Measurements from ENCODE around the gene ST6GALNAC5.
"Not testable (repeated sequence)": the region's sequence is repeated elsewhere in the genome, so short reads cannot be mapped to it uniquely, and the experiment has no call there.

Gene ST6GALNAC5

GRCh38 chr1:76868154-76868882 is 1.0 kb downstream of the ST6GALNAC5 start:
- no peak for DNase-seq

DNA sequence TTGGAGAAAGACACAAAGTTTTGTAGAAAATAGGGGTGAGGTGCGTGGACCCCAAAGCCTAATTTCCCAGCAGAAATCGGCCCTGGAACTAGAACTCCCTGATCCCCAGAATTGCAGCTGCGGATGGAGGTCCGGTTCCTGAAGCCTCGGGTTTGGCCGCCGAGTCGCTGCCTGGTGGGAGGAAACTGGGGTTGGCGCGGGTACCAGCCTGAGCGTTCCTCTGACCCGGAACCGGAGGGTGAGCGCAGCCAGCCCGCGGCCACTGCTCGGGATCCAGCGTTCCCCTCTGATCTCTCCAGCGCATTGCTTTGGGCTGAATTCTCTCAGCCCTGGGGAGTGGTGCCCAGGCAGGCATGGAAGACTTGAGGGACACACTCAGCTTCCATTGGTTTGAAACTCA is 1.6 kb downstream of the ST6GALNAC5 start:
- no peak for DNase-seq

- DNase-seq: no peak
Observed at GRCh38 chr1:76870037-76870436, 2.8 kb downstream of the ST6GALNAC5 start.

DNA sequence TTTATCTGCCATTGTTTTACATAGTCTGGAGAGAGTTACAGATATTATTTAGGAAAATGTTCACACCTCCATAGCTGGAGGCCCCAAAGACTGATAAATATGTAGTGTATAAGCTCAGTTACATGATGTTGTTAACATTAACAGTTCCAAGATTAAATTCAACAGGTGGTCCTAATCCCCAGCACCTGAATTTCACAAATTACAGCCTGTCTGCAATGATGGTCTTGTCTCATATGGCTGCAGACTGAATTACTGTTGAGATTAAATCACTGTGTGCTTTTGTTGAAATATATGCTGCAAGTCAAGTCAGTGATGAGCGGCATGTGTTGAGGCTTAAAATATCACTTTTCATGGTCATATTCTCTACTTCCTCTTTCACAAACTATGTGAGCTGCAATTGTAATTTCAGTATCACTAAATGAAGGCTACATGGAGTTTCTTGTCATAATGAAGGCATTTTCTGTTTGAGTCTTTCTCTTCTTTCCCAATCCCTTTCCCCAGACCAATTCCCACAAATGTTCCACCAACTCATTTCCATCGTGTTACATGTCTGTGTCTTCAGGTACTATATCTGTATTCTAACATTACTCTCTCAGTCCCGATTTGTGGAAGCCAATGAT is 4.2 kb downstream of the ST6GALNAC5 start:
- no peak for DNase-seq

GRCh38 chr1:76872944-76873343 is 5.7 kb downstream of the ST6GALNAC5 start:
- no peak for DNase-seq

DNA sequence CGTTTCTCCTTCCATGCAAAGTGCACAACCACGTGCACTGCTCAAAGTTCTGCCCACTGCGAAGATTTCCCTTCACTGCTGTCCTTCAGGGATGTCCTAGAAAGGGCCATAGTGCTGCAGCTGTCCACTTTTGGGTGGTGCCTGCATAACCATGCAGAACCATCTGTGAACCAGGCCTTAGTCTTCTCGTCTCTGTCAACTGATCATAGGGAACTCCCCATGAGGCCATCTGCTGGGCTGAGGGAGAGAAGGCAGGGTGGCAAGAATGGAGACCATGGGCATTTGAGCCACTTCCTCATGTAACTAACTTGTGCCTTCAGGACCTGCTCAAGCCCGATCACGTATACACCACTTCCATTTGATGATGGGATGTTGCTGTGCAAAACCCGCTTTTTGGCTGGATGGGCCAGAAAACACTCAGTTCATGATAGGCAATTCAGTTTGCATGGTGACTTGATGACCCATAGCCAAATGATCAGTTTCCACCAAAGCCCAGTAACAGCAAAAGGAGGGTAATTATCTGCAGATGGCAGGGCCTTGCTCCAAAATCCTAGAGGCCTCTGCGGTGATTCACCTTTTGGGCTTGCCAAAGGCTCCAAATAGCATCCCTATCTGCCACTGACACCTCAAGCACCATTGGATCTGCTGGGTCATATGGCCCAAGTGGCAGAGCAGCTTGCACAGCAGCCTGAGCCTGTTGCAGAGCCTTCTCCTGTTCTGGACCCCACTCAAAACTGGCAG is 9.5 kb downstream of the ST6GALNAC5 start:
- DNase-seq: no peak

DNA sequence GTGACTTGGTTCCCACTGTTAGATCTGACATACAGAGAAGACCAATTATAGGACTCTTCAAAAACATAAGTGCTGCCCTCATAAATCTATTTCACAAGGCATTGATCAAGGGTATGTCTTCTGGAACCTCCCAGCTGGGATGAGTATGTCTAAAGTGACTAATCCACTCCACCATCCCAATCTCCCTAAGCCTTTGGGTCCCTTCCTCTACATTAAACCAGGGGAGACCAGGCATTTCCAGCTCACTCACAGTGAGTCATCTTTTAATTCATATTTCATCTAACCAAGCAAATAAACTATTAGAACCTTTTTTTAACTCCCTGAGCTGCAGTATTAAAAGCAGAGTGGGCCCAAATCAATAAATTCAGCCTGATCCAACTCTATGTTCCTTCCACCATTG is 11.7 kb downstream of the ST6GALNAC5 start:
- not testable (repeated sequence) for DNase-seq

DNA sequence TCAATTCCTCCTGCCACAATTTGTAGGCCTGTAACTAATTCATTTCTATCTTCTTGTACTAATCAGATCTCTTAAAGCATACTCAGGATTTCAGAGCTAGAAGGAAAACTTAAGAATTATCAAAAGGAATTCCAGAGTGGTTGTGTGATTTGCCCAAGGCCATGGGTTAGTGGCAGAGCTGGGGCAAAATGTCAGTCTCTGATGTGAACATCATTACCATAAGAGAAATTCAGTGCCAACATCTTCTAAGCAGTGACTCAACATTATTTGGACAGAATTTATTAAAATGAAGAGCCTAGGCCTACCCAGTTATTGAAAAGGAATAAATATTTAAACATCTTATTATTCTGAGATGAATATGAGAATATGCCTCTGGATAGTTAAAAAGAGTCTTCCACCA is 14.5 kb downstream of the ST6GALNAC5 start:
- no peak for DNase-seq

DNA sequence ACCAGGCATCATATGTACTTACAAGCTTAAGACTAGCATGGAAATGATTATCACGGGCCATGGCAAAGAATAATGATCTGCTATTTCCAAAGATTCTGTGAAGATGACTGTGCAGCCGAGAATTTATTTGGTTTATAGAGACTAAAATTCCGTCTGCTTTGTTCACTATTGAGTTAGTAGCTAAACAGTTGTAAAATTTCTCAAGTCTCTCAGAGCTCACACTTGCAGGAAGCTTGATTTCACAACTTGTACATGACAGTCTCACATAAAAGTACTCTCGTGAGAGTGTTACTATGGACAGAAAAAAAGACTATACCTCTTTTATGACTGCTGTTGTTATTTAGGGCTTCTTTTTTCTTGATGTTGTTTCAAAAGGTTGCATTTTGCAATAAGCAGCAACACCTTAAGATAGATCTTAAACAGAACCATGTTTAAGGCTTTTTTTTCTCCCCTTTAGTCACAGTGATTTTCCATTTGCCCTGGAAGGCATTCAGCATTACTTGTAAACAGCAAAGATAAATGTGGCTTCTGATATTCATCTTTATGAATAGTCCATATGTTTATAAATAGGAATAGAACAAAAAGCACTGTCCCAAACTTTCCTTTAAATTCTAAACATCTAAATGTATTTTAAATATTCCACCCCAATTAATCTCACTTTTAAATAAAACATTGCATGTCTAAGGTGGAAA is 24.8 kb downstream of the ST6GALNAC5 start:
- DNase-seq: no peak

GRCh38 chr1:76892675-76893074 is 25.4 kb downstream of the ST6GALNAC5 start:
- no peak for DNase-seq

- no peak for DNase-seq
Observed at GRCh38 chr1:76901158-76901767, 34.0 kb downstream of the ST6GALNAC5 start.

- no peak for DNase-seq
Observed at GRCh38 chr1:76905876-76906595, 38.8 kb downstream of the ST6GALNAC5 start.

- DNase-seq: no peak
Observed at GRCh38 chr1:76909311-76909710, 42.0 kb downstream of the ST6GALNAC5 start.

GRCh38 chr1:76919085-76919484 is 51.8 kb downstream of the ST6GALNAC5 start:
- no peak for DNase-seq

- no peak for DNase-seq
Observed at GRCh38 chr1:76921590-76921989, 54.3 kb downstream of the ST6GALNAC5 start.

DNA sequence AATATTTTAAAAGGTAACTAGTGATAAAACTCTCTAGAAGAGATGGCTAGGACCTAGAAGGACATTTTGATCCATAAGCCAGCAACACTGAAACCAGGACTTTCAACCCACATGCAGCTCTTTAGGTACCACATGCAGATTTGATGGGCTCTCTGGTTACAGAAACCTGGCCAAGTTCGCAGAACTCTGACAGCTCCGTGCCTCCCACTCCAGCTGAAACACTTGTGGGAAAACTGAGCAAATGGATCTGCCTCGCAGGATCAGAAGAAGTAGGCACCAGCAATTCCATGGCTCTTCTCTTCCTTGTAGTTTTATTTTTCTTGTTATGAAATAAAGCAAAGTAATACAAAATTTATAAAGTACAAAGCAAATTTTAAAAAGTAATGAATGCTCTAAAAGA is 58.5 kb downstream of the ST6GALNAC5 start:
- DNase-seq: no peak

DNA sequence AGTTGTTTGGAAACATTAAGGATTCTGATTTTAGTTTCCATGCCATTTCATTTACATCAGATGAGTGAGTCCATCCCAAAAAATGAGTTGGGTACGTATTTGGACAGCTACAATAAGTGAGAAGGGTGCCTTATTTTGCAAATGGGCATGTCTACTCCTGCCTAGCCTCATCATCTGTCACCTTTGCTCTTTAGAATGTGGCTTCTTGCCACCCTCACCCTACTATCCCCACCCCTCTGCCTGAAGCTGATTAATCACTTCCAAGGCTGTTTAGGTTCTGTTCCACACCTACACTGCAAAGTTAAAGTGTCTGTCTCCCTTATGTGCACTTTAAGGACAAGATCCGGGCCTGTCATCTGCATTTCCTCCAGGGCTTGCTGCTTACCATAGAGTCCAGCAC is 61.2 kb downstream of the ST6GALNAC5 start:
- no peak for DNase-seq

DNA sequence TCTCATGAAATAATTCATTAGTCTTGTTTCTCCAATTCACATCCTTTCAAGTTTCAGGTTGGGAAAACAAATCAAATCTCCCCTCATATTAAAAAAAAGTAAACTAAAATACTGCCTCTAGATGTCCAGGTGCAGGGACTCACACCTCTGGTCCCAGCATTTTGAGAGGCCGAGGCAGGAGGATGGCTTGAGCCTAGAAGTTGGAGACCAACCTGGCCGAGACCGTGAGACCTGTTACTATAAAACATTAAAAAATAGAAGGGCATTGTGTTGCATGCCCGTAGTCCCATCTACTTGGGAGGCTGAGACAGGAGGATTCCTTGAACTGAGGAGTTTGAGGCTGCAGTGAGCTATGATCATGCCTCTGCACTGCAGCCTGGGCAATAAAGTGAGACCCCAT is 61.9 kb downstream of the ST6GALNAC5 start:
- no peak for DNase-seq

DNA sequence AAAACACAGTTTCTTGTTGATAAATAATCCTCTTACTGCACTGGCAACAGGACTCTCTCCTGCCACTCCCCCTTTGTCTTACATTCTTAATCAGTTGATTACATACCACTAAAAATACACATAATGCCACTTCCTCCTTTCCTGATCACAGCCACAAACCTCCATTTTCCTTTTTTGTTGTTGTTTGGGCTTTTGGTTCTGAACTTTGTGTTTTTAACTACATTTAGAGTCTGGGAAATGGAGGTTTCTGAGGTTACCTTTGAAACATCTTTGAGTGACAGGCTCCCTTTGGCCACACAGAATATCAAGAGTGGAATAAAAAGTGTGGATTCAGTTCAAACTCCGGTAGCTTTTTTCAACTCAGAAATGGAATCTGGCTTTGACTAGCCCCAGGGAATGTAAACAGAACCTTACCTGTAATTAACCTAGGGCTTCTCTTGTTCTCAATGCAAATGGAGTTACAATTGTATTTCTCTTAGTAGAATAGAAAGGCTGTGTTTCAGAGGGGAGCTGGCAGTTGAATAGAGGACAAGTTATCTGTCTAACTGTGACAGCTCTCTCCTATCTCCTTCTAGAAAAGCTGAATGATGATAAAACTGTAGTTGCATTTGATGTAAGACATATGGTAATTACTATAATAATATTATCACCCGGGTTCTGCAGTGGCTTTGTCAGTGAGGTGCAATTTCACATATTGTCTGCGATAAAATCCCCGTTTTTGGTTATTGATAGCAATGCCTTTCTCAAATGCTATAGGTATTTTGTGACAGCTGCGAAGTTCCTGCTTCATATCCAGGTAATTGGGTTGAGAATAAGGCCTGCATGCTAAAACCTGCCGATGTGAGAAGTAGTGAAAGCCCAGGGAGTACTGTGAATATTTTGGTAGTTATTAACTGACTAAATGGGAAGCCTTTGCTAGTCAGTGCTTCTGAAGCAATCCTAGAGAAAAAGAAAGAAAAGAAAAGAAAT is 66.9 kb downstream of the ST6GALNAC5 start:
- no peak for DNase-seq

- DNase-seq: no peak
Observed at GRCh38 chr1:76938304-76938703, 71.0 kb downstream of the ST6GALNAC5 start.

Data from activated gamma-delta T cell (primary cell).